Measurements from ENCODE around the gene GALK2. TPM values are rescaled to one million over a fixed set of nuclear protein-coding genes. Genes with fewer than 3 reads are reported as not detected.

GALK2 gene
- total and polyA plus RNA-seq, 10 donors = 6.8 to 60.8 (median 32.7) TPM

- 82 to 92% (median 84%) methylated on average over 1 of the region's 1 CpG for WGBS, 5 donors
- intact Hi-C loops (cut with DNase I; ENCODE audit: low total_unique reads) = no loop called here
Measured at GRCh38 chr15:49323207-49323606, 153.2 kb downstream of the GALK2 start.

GRCh38 chr15:49327927-49328326 is 157.9 kb downstream of the GALK2 start:
- Histone ChIP-seq H3K36me3 (peaks cover 0 to 45% (median 4%) of the 10 kb centered on the region in 6 donors), H3K4me3 (no peak overlapping the region), H3K27me3 (replicated peaks in 1 of 7) (no peaks in the 10 kb centered on the region), H3K4me1 (no peaks in the 10 kb centered on the region), H3K9me3 (no peaks in the 10 kb centered on the region), H3K27ac (no peak overlapping the region)
- 83 to 93% (median 89%) methylated on average over 4 of the region's 4 CpGs for whole genome bisulfite sequencing, 5 donors
- no peak for DNase-seq
- intact Hi-C loops (cut with DNase I; ENCODE audit: low total_unique reads) = no loop called here
- no peak for TF ChIP-seq CTCF (IDR thresholded peaks at IDR 0.05 in 8 of 11, conservative IDR thresholded peaks at IDR 0.05 in 3 of 11)
- no peak for TF ChIP-seq POLR2AphosphoS5 (IDR thresholded peaks at IDR 0.05)
- TF ChIP-seq POLR2A (IDR thresholded peaks at IDR 0.05) = no peak

More at GRCh38 chr15:49323207-49323606, 153.2 kb downstream of the GALK2 start:
- Histone ChIP-seq H3K36me3 (peaks cover 2 to 60% (median 20%) of the 10 kb centered on the region in 6 donors), H3K27ac (no peak overlapping the region), H3K4me3 (no peak overlapping the region), H3K9me3 (no peaks in the 10 kb centered on the region), H3K4me1 (peaks cover 0 to 14% (median 0%) of the 10 kb centered on the region in 6 donors), H3K27me3 (replicated peaks in 1 of 7) (no peaks in the 10 kb centered on the region)
- DNase-seq = no peak
- TF ChIP-seq POLR2AphosphoS5 (IDR thresholded peaks at IDR 0.05) (no peak), CTCF (IDR thresholded peaks at IDR 0.05 in 8 of 11, conservative IDR thresholded peaks at IDR 0.05 in 3 of 11) (no peak), POLR2A (IDR thresholded peaks at IDR 0.05) (no peak)

GRCh38 chr15:49328941-49329340 is 158.9 kb downstream of the GALK2 start:
- no peaks in the 10 kb centered on the region for H3K27me3 ChIP-seq (replicated peaks in 1 of 7)
- H3K36me3 ChIP-seq = peaks cover 0 to 38% (median 4%) of the 10 kb centered on the region in 6 donors
- TF ChIP-seq CTCF (IDR thresholded peaks at IDR 0.05 in 8 of 11, conservative IDR thresholded peaks at IDR 0.05 in 3 of 11) = no peak
- H3K27ac ChIP-seq = no peak overlapping the region
- H3K9me3 ChIP-seq = no peaks in the 10 kb centered on the region
- intact Hi-C loops (cut with DNase I; ENCODE audit: low total_unique reads) = no loop called here
- DNase-seq = no peak
- H3K4me1 ChIP-seq = no peaks in the 10 kb centered on the region
- H3K4me3 ChIP-seq = no peak overlapping the region

GRCh38 chr15:49330166-49330565 is 160.1 kb downstream of the GALK2 start:
- H3K4me1 ChIP-seq = no peaks in the 10 kb centered on the region
- H3K27ac ChIP-seq = no peak overlapping the region
- TF ChIP-seq POLR2AphosphoS5 (IDR thresholded peaks at IDR 0.05) = no peak
- no peak for TF ChIP-seq POLR2A (IDR thresholded peaks at IDR 0.05)
- no peak for TF ChIP-seq CTCF (IDR thresholded peaks at IDR 0.05 in 8 of 11, conservative IDR thresholded peaks at IDR 0.05 in 3 of 11)
- intact Hi-C loops (cut with DNase I; ENCODE audit: low total_unique reads) = no loop called here
- no peak overlapping the region for H3K4me3 ChIP-seq
- H3K36me3 ChIP-seq = peaks cover 0 to 45% (median 4%) of the 10 kb centered on the region in 6 donors
- no peaks in the 10 kb centered on the region for H3K27me3 ChIP-seq (replicated peaks in 1 of 7)
- no peaks in the 10 kb centered on the region for H3K9me3 ChIP-seq
- no peak for DNase-seq

All from spleen (tissue), 11 donors.